Stomach (tissue), 9 donors: ENCODE data around the gene OXLD1. TPM values are rescaled to one million over a fixed set of nuclear protein-coding genes. Genes with fewer than 3 reads are reported as not detected.

Experiments
- DNase-seq, 2 donors: peaks; one replicate each; pipeline versions ENCODE4 v3.0.0 to v3.0.0-alpha.2; 2013 to 2019
- H3K27ac ChIP-seq, 5 donors: fragments of 200-600 bp in 4 of 5; sonication (generic) in 4 of 5; one replicate each; pipeline ENCODE4 v1.5.1; 2013 to 2019; ENCODE audit warnings: mild to moderate bottlenecking in 1 of 5, moderate library complexity in 1 of 5
- H3K27me3 ChIP-seq, 3 donors: fragments of 200-600 bp; sonication (generic); one replicate each; pipeline ENCODE4 v1.5.1; 2017 to 2019; ENCODE audit warnings: mixed run types in 1 of 3
- H3K36me3 ChIP-seq, 4 donors: fragments of 200-600 bp; sonication (generic); 1 replicate in 3 of 4; 2 replicates in 1 of 4; pipeline ENCODE4 v1.5.1; 2016 to 2019
- H3K4me1 ChIP-seq, 4 donors: fragments of 200-600 bp; sonication (generic); one replicate each; pipeline ENCODE4 v1.5.1; 2016 to 2019
- H3K4me3 ChIP-seq, 4 donors: fragments of 200-600 bp; sonication (generic) in 3 of 4; one replicate each; pipeline ENCODE4 v1.5.1; 2016 to 2019; ENCODE audit warnings: mild to moderate bottlenecking in 1 of 4
- H3K9me3 ChIP-seq, 4 donors: fragments of 200-600 bp; sonication (generic); one replicate each; pipeline ENCODE4 v1.5.1; 2016 to 2019
- CTCF ChIP-seq, 7 experiments: fragments of 450-650 bp in 4 of 7; fragments of 200-600 bp in 3 of 7; sonication (generic) in 3 of 7; IDR thresholded peaks; one replicate each; pipeline ENCODE4 v1.5.1; 2016 to 2019; ENCODE audit warnings: antibody characterized with exemption in 7 of 7, control low read depth in 2 of 7, mild to moderate bottlenecking in 1 of 7
- EP300 ChIP-seq: sonication (generic); formaldehyde crosslinking; IDR thresholded peaks from one replicate; pipeline ENCODE4 v1.6.1; 2017; ENCODE audit warnings: antibody characterized with exemption
- POLR2A ChIP-seq, 4 donors: fragments of 450-650 bp; IDR thresholded peaks; one replicate each; pipeline ENCODE4 v1.6.1; 2016; ENCODE audit warnings: antibody characterized with exemption in 4 of 4, control low read depth in 2 of 4, mild to moderate bottlenecking in 1 of 4, moderate library complexity in 1 of 4
- POLR2AphosphoS5 ChIP-seq, 3 donors: sonication (generic); formaldehyde crosslinking; IDR thresholded peaks; one replicate each; pipeline ENCODE4 v1.6.1; 2016; ENCODE audit warnings: antibody characterized with exemption in 3 of 3
- WGBS, 5 donors: extraction: QIAGEN DNeasy Blood & Tissue Kit in 3 of 5; methylation state at CpG; one replicate each; pipeline versions ENCODE4 v1.1.5 to v1.1.7; 2013 to 2018; 5-methylcytosine and 5-hydroxymethylcytosine counted together
- intact Hi-C: fragments of 100-400 bp; cut with DNase I; formaldehyde crosslinking; loops from one replicate; pipeline ENCODE4 v1.15.1; 2023; ENCODE audit warnings: low total_unique reads
- polyA plus RNA-seq, 3 donors: library from polyadenylated mRNA; stranded (reverse); fragments of 200-250 nt; gene quantifications; one replicate each; pipeline ENCODE4 v1.2.3, GENCODE V29; 2013
- total RNA-seq, 5 donors: library from RNA; depleted of rRNA; stranded (reverse); fragments of >200 nt; gene quantifications; one replicate each; pipeline versions ENCODE4 v1.1.0 to v1.2.3, GENCODE V29; 2014 to 2016
- donor health status: healthy with polysubstance abuse.
- donor health status: Bipolar disorder and iron deficiency.
- donor health status: healthy.

OXLD1 gene
- total and polyA plus RNA-seq, 8 donors: 9.9 to 112 (median 64.5) TPM; not detected in 1

GRCh38 chr17:81697261-81698044 is 31.0 kb upstream of the OXLD1 start:
- DNase-seq: no peak
- Histone ChIP-seq H3K36me3 (peaks cover 78 to 96% (median 93%) of the 10 kb centered on the region in 4 donors), H3K9me3 (no peaks in the 10 kb centered on the region), H3K4me1 (peaks cover 21 to 23% (median 22%) of the 10 kb centered on the region in 4 donors), H3K27ac (no peak overlapping the region), H3K4me3 (no peak overlapping the region), H3K27me3 (no peaks in the 10 kb centered on the region)
- 83 to 86% (median 84%) methylated on average over 23 to 25 of the region's 25 CpGs for WGBS, 5 donors
- no peak for TF ChIP-seq CTCF (IDR thresholded peaks at IDR 0.05)
- TF ChIP-seq POLR2AphosphoS5 (IDR thresholded peaks at IDR 0.05): no peak
- TF ChIP-seq EP300: no peak
- no peak for TF ChIP-seq POLR2A (IDR thresholded peaks at IDR 0.05)
- intact Hi-C loops: no loop called here

GRCh38 chr17:81696218-81696941 is 30.0 kb upstream of the OXLD1 start:
- no peak overlapping the region for H3K4me3 ChIP-seq
- peaks cover 86 to 100% (median 100%) of the 10 kb centered on the region in 4 donors for H3K36me3 ChIP-seq
- no peaks in the 10 kb centered on the region for H3K27me3 ChIP-seq
- no peak for DNase-seq
- peaks cover 11 to 12% (median 11%) of the 10 kb centered on the region in 4 donors for H3K4me1 ChIP-seq
- no peaks in the 10 kb centered on the region for H3K9me3 ChIP-seq
- 90 to 95% (median 94%) methylated on average over 33 to 40 of the region's 40 CpGs for WGBS, 5 donors
- intact Hi-C loops: no loop called here
- TF ChIP-seq POLR2A (IDR thresholded peaks at IDR 0.05) (no peak), POLR2AphosphoS5 (IDR thresholded peaks at IDR 0.05) (no peak), EP300 (no peak), CTCF (IDR thresholded peaks at IDR 0.05) (no peak)
- H3K27ac ChIP-seq: no peak overlapping the region

GRCh38 chr17:81695801-81696200 is 29.4 kb upstream of the OXLD1 start:
- intact Hi-C loops: no loop called here
- no peak for TF ChIP-seq CTCF (IDR thresholded peaks at IDR 0.05)
- TF ChIP-seq EP300: no peak
- TF ChIP-seq POLR2AphosphoS5 (IDR thresholded peaks at IDR 0.05): no peak
- H3K36me3 ChIP-seq: peaks cover 86 to 100% (median 100%) of the 10 kb centered on the region in 4 donors
- no peak overlapping the region for H3K27ac ChIP-seq
- no peaks in the 10 kb centered on the region for H3K27me3 ChIP-seq
- H3K9me3 ChIP-seq: no peaks in the 10 kb centered on the region
- WGBS, 5 donors: 86 to 92% (median 88%) methylated on average over 17 to 22 of the region's 22 CpGs
- peaks cover 5 to 6% (median 6%) of the 10 kb centered on the region in 4 donors for H3K4me1 ChIP-seq
- no peak for DNase-seq
- H3K4me3 ChIP-seq: no peak overlapping the region

- Histone ChIP-seq H3K9me3 (no peaks in the 10 kb centered on the region), H3K36me3 (peaks cover 86 to 100% (median 100%) of the 10 kb centered on the region in 4 donors), H3K27me3 (no peaks in the 10 kb centered on the region), H3K27ac (no peak overlapping the region), H3K4me1 (peaks cover 0 to under 1% (median under 1%) of the 10 kb centered on the region in 4 donors), H3K4me3 (no peak overlapping the region)
- no peak for DNase-seq
- intact Hi-C loops: no loop called here
- WGBS, 5 donors: 81 to 92% (median 84%) methylated on average over 4 to 6 of the region's 6 CpGs
- no peak for TF ChIP-seq CTCF (IDR thresholded peaks at IDR 0.05)
- no peak for TF ChIP-seq POLR2AphosphoS5 (IDR thresholded peaks at IDR 0.05)
- TF ChIP-seq EP300: no peak
- TF ChIP-seq POLR2A (IDR thresholded peaks at IDR 0.05): no peak
Measured at GRCh38 chr17:81695211-81695610, 28.8 kb upstream of the OXLD1 start.
